GM11168 (cell line): Measurements from ENCODE around the gene PTPRD.

Experiments
- in situ Hi-C: fragments of 300-500 bp; cut with MboI; formaldehyde crosslinking; loops from one replicate; pipeline ENCODE4 v1.12.0; 2022; ENCODE audit warnings: low sequenced_read_pairs; ENCODE audit not compliant: unreplicated experiment

The PTPRD gene

DNA sequence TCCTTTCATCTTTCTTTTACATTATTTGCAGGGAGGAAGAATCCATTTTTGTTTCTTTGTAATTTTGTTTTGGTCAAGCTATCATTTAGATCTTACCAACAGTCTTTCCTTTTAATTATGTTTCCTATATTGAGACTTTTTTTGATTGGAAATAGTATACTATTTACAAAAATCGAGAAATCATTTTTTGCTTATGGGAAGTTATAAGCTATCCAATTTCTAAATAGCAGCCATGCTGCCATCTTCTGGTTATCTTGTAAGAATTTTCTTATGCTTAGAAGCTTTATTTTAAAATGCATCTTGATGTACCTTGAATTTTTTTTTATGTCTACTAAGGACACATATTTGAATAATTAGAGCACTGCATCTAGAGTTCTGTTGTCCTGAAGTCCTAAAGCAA, 821.2 kb downstream of the PTPRD start:
- in situ Hi-C loops = no loop called here

DNA sequence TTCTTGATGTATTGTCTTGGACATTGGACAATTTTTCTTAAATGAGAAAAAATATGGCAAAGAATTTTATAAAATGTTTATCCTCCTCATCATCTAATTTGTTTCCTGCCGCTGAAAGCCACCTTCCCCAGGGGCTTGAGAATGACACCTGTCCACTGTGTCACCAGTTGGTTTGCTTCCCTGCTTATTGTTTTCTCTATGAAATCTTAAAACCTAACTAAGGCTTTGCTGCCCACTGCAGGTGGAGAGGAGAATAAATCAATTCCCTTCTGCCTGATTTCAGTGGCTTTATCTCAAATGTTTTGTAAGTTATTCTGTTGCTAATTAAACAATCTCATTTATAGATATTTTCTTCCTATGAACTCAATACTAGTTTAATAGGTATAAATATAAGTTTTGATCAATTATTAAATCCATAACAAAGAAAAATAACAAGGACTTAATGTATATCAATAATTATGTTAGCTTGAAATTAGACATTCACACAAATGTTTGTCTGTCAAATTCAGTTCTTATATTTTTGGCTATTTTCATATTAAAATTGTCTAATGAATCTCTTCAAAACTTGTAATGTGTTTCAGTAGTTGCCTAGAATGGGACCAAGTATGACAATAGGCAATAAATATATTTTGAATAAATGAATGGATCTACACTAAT, 822.5 kb downstream of the PTPRD start:
- in situ Hi-C loops = no loop called here

DNA sequence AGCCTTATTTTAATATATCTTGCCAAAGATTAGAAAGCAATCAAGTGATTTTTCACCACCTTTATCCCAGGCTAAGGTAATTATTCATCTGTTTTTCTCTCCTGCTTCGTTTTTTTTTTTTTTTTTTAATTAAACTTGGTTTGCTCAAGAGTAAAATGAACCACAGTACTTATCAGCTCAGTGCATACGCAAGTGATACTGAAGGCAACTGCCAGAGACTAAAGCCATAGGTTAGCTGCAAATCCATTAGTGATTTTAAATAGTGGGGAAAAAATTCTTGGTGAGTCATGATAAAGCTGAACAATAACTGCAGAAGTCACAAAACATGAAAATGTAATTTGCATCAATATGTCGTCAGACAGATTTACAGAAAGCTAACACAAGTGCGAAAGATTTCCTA, 829.1 kb downstream of the PTPRD start:
- in situ Hi-C loops = loop anchor here (10.0 kb wide), 1 partner anchor 179 kb away; no protein-coding TSS in a partner anchor

DNA sequence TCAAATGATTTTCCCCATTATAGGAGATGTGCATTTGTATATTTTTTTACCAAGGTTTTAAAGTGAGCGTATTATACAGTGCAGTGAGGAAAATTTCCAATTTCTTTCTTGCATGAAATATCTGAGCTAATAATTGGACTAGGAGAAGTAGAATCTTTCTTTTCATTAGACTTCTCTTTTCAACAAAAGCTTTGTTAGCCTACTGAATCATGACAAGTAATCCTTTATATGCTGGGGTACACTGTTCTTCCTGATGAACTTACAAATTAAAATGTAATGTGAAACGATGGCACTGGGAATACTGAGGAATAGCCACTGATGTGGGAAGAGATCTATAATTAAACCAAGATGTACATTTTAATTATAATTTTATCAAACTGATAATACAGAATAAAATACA, 829.6 kb downstream of the PTPRD start:
- in situ Hi-C loops = loop anchor here (10.0 kb wide), 1 partner anchor 178 kb away; no protein-coding TSS in a partner anchor

DNA sequence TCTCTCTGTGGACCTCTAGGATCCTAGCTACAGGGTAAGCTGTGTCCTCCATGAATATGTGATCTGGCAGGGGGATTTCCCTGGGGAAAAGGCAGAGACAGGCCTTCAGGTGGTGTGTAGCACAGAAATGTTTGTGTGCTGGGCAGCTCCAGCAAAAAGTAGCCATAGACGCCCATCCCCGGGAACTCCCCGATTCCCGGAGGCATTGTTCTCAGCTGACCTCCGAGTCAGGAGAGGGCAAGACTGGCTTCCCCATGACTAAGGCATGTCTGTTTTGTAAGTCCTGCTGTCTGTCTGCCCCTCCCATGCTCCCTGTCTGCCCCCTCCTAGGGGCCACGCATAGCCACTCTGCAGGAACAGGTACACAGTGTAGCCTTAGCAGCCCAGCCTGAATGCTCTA, 834.5 kb downstream of the PTPRD start:
- in situ Hi-C loops = no loop called here

DNA sequence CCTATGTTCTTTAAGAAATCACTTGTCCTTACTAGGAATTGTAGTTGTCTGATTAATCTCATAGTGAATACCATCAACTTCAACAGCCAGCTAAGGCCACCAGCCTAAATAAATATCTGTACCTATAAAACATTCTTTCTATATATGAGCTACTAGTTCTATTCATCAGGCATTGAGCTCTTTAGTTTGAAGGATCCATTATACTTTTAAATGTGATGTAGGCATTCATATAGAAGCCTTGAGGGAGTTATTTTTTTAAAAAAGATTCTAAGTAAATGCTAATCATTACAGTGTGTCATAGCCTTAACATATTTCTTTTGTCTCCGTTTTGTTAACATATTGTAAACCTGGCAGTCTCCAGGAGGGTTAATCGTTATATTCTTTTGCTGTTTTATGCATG, 838.3 kb downstream of the PTPRD start:
- in situ Hi-C loops = no loop called here

DNA sequence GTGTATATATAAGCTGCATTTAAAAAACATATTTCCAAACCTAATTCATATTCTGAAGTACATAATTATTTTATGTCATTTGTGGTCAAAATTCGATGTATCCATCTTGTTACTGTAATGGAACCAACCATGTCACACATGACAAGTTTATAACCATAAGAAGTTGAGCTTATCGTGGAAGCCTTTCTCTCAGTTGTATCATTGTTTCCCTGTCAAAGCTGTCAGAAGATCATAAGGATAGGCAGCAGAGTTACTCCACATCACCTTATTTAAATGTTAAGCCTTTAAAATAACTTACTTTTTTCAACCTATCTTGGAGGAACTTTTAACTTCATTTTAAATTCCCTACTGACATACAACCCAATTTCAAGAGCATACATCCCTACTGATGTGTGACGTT, 841.5 kb downstream of the PTPRD start:
- in situ Hi-C loops = no loop called here

DNA sequence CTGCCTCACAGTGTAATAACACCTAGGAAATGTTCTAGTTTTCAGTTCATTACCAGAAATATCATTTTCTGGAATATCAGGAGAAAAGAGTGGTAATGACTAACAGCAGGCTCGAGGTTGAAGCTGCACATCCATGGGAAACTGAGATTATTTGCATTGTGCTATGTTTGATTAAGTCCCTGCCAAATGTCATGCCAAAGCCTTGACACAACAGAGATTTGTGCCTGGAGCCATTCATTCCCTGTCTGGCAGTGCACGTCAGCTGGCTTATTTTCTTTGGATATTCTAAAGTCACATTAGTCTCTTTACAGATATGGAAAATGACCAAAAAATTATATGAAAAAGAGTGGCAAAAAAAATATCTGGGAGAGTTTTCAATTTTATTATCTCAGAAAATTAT, 848.0 kb downstream of the PTPRD start:
- in situ Hi-C loops = no loop called here

DNA sequence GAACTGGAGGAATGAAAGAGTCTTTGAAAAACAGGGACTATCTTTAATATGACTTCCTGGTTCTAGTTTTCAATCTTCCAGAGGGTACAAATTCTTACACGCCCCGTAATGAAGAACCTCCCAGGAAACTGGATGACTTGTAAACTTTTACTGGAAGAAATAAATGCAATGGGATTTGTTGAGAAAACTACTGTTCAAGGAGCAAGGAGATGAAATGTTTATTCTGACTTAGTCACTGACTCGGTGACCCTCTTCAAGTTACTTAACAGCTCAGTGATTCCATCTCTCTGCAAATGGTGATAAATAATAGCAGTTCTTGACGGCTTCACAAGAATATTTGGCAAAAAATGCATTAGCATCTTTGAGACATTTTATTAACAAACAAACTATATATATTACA, 858.6 kb downstream of the PTPRD start:
- in situ Hi-C loops = no loop called here

DNA sequence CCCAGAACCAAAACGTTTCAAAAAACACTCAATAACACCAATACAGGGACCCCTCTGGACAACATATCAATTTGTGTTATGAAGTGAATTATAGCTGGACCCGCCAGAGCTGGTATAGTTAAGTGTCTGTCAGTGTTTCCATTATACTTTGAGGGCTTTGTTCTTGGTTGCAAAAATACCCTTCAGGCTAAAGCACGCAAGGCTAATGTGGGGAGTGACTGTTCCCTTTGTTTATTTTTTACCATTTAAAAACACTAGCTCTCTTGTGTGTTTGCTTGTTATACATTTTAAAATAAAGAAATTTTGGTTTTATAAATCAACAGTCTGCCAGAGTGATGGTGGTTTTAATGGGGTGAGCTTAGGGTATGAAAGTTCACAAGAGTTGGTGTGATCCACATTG, 859.5 kb downstream of the PTPRD start:
- in situ Hi-C loops = no loop called here

DNA sequence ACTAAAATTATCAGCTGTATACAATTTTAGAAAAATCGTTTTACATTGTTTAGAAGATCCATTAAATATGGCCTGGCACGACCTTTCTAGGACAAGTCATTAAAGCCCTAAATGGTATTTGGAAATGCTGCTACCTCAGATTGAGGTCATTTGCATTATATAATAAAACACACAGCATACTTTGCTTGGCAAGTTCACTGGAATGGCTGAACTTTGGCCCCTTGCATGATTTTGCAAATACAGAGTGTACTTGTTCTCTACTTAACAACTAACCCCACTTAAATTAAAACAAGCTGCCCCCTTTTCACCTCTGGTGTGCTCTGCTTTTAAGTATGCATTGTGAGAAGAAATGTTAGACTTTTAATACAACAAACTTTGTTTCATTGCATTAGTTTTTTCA, 860.1 kb downstream of the PTPRD start:
- in situ Hi-C loops = no loop called here

DNA sequence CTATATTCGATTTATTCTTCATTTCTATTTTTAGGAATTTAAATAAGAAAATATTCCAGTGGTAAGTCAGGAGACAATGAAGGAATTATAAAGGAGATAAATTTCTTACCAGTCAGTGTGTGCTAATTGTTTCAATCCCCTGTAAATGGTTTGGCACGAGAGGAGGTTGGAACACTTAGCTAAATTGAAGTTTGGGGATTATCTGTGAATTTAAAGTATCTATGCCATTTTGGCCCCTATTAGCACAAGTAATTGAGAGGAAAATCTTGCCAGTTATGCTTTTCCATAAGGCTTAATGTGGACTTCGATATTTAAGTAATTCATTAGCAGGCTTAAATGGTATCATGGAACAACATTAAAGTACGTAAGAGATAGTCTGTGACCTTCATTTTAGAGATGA, 860.8 kb downstream of the PTPRD start:
- in situ Hi-C loops = no loop called here

DNA sequence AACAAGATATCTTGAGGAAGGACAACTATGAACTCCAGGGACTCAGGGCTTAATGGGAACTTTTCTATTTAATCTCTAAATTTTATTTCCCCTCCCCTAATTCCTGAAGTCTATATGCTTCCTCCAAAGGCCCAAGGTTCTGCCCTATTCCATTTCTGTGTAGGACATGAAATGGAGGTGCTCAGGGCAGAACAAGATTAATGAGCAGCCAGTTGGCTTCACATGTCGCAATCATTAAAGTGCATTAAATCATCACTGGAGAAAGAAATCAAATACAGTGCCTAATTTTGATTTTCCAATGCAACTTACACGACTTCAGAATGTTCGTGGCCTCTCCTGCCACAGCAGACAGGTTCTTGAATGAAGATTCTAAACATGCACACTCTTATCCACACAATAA, 862.1 kb downstream of the PTPRD start:
- in situ Hi-C loops = no loop called here

DNA sequence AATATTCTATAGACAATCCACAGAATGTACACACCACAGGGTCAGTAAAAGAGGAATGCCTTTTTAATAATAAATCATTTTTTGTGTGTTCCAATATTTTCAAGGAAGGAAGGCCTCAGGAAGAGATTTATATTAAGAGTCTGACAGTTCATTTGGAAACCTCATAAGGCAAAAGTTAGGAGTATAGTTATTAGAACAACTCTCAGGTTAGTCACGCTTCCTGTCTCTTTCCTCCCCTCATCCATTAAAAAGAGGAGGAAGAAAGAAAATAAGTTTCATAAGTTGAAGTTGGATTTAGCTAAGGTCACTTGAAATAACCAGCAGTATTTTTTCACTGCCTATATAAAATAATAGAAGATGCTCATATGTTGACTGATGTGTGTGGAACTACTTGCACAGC, 863.2 kb downstream of the PTPRD start:
- in situ Hi-C loops = no loop called here

DNA sequence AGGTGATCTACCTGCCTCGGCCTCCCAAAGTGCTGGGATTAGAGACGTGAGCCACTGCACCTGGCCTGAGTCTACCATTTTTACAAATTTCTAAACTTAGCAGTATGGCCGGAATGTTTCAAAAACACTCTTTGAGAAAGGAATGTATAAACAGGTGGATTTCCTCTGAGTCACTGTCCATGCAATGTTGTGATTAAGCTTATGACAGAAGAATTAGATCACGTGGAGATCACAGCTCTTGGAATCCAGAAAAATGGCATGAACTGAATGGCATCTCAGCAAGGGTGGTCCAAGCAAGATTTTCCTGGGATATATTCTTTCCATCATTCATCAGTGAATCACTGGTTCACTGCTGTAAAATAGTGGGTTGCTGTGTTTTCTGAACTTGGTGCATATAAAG, 865.0 kb downstream of the PTPRD start:
- in situ Hi-C loops = no loop called here

DNA sequence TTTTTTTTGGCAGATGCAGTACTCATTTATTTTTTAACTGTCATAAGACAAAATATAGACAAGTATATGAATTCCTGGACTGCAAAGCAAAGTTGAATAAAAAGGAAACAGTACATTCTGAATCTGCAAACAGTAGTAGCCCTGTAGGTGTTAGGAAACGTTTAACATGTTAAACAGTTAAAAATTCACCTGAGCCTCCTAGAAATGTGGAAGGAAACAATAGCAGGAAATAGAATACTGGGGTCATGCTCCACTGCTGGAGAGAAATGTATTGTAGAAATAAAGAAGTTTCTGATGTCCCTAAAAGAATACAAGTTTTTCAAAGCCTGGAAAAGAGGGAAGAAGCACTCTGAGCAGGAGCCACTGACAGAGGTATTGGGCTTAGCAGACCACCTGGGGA, 866.0 kb downstream of the PTPRD start:
- in situ Hi-C loops = no loop called here

DNA sequence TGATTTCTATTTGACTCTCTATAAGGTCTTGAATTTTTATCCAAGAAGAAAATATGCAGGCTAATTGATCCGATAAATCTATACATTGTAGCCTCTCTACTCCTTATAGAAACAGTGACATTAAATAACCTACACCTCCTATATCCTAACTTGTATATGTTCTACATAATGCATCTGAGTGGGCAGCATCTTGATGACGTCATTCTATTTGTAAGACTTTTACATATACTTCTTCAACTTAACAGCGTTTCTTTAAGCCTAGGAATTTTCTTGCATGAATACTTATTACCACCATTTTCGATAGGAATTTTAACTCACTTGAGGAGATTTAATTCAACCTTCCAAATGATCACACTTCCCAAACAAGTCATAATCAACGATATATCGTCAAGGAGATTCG, 869.0 kb downstream of the PTPRD start:
- in situ Hi-C loops = no loop called here

DNA sequence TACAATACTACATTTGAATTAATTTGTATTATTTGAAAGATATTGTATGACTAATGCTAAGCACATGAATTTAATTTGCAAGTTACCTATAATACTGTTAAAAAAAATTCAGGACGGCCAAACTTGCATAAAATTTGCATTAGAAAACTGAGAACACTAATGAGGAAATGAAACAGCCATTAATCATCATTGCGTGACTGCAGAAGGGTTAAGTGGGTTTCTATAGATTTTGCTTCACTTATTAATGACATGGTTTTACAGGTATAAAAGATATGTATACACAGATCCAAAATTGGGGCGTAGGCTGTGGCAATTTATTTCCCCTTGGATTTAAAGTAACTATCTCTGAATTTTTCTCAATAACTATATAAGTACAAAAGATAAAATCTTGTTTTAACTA, 882.6 kb downstream of the PTPRD start:
- in situ Hi-C loops = no loop called here

DNA sequence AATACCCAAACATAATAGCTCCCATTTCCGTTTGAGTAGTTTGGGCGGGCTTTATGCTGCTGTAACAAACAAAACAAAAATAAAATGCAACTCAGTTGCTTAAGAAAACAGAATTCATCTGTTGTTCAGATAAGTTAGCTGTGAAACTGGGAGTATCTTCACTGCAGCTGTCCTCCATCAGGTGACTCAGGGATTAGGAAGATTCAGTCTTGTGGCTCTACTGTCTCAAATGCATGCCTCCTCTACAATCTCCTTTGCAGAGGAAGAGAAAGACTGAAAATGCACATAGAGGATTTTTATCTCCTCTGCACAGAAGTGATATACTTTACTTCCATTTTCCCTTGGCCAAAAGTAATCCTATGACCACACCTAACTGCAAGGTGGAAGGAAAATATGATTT, 883.7 kb downstream of the PTPRD start:
- in situ Hi-C loops = no loop called here

DNA sequence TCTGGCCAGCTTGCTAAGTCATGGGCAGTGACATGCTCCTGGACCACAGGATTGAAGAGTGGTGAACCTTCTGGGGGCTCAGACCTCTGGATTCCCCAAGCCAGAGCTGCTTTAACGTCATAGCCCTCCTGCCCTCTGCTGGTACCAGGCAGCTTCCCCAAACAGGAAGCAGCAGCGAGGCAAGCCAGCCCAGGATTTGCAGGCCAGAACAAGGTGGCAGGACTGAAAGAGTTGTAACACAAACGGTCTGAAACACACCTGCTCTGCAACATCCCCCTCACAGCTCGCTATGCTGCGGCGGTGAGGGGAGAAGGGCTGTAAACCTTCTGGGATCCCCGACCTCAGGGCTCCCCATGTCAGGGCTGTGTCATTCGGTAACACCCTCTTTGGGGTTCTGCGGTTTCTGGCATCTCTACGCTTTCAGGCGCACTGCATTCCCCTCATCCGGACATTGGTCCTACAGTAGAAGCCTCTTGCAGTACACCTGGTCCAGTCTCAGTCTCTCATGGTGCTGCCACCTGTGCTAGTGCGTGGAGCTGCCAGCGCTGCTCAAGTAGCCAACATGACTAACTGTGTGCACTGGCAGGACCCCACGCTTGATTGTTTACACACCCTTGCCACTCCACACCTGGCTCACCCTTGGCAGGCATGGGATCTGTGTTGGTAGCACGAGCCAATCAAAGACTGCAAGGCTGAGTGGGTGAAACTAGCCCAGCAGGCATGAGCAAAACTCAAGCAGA, 893.3 kb downstream of the PTPRD start:
- in situ Hi-C loops = no loop called here

DNA sequence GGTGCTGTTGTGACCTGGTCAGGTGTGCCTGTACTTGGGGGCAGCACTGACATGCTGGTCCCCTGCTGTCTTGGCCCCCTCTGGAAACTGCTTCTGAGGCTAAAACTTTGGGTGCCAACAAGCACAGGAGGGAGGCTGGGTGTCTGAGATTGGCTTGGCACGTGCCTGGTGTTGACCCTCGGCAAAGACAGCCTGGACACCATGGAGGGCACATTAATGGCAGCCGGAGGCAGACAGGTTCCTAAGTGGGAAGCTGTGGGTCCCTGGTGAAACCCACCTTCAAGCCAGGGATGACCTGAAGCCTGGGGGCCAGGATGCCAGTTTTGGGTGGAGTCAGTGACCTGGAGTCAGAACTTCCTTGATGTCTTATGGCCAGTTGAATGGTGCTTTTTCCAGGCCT, 894.1 kb downstream of the PTPRD start:
- in situ Hi-C loops = no loop called here

DNA sequence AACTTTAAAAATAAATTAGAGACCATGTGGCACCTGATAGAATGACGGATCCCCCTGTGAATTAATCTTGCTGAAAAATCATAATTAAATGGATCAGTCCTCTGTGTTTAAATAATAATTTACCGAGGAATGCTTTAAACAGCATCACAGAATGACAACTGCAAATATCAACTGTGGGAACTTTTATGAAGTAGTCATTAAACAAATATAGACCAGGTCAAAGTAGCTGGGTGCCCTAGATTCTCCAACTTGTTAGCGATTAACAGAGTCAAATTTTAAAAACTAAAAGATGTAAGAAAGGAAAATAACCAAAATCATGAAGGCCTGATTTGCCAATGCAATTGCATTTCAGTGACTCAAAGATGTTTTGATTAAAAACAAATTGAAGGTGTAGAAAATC, 933.4 kb downstream of the PTPRD start:
- in situ Hi-C loops = no loop called here
